ENCODE data around the gene PRDM15.

Gene PRDM15

DNA sequence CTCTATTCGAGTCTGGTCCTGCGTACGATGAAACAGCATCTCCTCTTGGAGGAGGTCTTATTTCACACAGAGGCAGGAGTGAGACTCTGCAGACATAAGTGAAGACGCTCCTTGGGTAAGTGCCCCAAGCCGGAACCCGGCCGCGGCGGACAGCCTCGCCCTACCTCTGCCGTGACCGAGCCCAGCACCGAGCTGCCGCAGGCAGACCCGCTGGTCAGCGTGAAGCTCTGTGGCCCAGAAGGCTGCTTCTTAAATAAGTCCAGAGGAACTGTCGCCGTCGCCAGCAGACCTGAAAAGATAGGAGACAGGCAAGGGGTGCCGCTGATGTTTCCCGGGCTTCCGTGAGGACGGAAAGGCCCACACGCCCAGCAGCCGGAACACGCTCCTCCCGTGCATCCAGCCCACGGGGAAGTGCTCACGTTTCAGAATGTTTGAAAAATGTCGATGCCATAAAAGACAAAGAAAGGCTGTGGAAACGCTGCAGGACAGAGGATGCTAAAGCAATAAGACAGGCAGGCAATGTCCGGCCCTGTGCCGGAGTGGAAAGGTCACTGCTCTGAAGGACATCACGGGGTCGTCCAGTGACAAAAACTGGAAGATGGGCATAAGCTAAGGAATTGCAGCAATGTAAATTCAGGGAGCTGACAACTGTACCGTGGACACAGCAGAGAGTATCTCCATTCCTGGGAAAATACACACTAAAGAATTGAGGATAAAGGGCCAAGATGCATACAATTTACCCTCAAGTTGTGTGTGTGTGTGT lies 28.5 kb upstream of the PRDM15 start:
- DNase-seq = no peak

DNA sequence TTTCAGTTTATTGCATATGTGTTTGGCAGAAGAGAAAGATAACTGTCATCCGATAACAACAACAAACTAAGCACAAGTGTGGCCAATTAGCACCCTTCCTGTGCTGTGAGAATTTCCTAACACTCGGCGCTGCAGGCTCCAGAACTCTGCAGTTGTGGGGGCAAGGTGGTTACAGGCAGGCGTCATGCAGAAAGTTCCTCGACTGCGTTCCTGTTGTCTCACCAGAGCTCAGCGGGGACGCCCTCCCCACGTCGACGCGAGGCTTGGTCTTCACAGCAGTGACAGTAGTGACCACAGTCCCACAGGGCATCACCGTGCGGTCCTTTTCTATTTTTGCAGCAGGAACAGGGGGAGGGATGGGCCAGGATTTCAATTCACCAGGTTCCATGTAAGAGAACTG lies 27.6 kb upstream of the PRDM15 start:
- DNase-seq = no peak

DNA sequence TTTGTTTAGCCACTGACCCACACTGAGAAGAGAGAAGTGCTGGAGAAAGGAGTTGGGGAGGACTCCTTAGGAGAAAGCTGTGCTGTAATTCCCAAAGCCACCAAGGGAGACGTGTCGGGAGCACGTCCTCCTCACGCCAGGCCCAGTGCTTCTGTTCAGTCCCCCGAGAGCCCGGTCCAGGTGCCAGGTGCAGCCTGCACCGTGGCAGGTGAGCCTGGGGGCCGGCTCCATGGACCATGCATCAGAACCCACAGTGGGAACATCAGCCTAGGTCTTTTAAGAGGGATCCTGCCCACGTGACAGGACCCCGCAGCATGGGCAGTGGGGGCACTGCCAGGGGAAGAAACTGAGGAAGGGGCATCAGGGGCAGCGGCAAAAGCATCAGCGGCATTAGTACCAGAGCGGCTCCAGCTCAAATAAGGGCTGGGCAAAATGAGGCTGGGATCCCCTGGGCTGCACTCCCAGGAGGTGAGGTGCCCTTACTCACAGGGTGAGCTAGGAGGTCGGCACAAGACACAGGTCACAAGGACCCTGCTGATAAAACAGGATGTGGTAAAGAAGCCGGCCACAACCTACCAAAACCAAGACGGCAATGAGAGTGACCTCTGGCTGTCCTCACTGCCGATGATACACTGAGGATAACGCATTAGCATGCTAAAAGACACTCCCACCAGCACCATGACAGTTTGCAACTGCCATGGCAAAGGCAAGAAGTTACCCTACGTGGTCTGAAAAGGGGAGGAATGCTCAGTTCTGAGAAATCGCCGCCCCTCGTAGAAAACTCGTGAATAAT lies 24.6 kb upstream of the PRDM15 start:
- no peak for DNase-seq

DNA sequence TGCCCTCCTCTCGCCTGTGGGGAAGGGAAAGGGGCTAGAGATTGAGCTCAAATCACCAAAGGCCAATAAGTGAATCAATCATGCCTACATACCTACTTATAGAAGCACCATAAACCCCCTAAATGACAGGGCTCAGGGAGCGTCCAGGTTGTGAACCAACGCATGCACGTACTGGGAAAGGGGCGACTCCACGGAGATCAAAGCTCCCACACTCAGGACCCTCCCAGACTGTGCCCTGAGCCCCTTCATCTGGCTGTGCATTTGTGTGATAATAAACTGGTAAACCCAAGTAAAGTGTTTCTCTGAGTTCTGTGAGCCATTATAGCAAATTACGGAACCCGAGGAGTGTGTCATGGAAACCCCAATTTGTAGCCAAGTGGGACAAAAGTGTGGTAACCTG lies 23.8 kb upstream of the PRDM15 start:
- DNase-seq = no peak

GRCh38 chr21:41901782-41902181 lies 22.6 kb upstream of the PRDM15 start:
- DNase-seq = no peak

DNA sequence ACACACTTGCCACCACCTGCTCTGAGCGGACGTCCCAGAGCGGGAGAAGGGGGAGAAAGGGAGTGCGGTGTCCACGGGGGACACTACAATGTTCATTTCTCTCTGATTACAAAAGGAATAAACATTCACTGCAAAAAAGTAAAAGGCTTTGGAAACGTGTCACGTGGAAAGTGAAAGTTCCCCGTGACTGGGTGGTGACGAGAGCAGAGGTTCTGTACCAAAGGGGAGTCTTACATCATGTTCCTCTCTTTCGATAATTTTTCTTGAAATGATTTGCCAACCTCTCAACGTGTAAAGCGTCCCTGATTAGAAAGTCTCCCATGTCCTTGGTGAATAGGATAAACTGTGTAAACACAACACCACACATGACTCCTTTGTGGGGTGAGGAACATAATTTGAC lies 22.0 kb upstream of the PRDM15 start:
- no peak for DNase-seq

DNA sequence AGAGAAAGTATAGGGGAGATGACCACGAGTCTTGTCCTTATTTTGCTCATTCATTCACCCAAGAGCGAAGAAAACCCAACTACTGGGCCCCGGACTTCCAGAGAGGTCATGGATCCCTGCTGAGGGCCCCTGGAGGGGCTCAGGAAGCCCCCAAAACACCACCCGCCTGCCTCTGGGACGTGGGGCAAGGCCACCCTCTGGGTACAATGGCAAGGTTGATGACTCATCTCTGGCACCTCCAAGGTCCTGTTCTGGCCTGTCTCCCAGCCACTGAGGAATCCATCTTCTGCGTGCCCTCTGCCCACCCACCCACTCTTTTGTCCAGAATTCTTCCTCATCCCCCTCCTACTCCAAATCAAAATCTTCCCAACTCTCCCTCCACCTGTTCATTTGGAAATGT lies 21.3 kb upstream of the PRDM15 start:
- no peak for DNase-seq

DNA sequence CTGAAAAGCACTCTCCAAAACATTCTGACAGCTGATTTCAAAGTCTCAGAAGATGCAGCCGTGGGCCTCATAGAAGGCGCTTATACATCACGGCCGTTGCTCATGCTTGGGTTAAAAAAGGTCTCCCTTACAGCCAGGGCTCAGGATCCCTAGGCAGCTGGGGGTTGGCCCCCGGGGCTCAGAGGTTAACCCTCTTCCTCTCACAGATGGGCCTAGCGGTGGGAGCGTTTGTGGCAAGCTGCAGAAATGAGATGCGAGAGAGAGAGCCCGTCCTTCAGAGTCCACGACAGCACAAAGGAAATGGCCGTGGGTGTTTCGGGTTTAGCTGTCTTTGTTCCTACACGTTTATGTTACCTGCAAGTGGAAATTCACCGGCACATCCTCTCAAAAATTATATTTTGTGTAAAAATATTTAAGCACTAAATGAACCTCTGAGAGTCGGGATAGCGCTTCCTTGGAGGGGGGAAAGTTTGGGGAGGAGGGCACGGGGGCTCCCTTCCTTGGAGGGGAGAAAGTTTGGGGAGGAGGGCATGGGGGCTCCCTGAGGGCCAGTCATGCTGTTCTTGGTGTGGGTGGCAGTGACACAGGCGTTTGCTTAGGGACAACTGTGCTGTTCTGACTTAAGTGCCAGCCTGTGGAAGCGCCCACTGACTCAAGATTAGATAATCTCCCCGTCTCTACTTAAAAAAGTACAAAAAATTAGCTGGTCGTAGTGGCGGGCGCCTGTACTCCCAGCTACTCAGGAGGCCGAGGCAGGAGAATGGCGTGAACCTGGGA lies 20.5 kb upstream of the PRDM15 start:
- DNase-seq = no peak

- DNase-seq = no peak
These were observed 19.9 kb upstream of the PRDM15 start for GRCh38 chr21:41898998-41899397.

- DNase-seq = no peak
These were observed 18.6 kb upstream of the PRDM15 start for GRCh38 chr21:41897700-41898099.

- no peak for DNase-seq
These were observed 18.0 kb upstream of the PRDM15 start for GRCh38 chr21:41897047-41897669.

DNA sequence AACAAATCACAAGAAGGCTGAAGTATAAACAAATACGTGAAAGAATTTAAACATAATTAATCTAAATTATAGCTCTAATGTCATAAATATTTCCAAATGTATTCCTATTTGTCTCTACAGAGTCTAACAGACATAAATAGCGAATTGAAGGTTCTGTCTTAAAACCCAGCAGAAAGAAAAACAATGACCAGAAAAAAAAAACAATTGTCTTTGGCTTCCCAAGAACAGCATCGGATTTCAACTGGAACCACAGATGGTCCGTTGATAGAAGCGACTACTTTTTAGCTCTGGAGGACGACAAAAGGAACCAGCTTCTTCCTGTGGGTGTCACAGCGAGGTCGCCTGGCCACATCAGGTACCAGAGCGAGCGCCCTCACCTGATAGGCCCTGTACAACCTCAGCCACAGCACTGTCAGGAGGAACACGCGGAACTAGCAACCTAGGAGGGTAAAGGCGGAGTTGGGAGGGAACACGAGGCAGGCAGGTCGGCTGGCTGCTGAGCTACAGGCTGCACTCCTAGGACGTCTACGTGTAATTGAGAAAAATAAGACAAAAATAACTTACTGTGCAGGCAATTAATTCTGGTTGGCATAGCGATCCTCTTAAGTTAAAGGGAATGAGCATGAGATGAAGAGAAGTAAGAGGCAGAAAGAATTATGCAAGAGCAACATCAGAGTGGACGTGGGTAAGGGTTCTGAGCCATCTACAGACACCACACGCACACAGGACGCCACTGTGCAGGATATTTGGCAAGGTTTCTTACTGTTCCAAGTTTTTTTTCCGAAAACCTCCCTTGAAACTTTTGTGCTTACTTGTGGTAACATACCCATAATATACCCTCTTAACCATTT lies 16.7 kb upstream of the PRDM15 start:
- DNase-seq = no peak

DNA sequence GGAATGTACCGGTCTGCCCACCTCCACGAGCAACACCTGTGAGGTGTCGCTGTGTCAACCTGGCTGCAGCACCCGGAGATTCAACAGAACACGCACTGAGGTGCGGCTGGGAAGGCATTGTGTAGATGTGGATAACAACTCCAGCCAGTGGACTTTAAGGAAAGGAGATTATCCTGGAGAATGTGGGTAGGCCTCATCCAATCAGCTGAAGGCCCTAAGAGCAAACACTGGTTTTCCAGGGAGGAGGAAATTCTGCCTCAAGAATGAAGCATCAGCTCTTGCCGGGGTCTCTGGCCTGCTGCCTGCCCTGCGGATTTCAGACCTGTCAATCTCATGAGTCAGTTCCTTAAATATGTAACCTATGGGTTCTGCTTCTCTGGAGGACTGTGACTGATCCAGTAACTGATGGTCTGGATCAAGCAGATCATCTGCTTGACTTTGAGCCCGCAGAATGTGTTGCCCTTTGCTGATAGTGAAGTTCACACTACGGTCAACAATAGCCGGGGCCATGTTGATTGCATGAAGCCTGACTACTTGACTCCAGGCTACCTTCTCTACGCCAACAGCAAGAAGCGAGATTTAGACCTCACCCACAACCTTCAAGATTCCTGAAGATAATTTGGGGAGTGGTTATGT lies 15.9 kb upstream of the PRDM15 start:
- DNase-seq = no peak

DNA sequence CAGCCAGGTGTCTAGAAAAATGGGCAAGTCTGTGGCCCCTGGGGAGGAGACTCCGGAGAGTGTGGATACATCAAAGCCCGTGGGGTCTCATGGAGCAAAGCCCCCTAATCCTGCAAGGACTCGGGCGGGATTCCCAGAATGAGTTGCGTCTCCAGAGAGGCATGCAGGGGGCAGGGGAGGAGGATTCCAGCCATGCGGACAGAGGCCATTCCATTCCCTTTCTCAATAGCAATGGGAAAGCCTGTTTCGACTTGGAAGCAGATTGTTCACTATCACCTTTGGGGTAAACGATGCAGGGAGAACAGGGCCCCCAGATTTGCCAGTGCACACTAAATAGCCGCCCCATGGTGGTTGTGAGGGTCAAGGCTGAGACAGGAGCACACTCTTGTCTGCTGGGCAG lies 15.4 kb upstream of the PRDM15 start:
- no peak for DNase-seq

GRCh38 chr21:41892726-41893125 lies 13.6 kb upstream of the PRDM15 start:
- DNase-seq = no peak

- no peak for DNase-seq
These were observed 12.0 kb upstream of the PRDM15 start for GRCh38 chr21:41891132-41891531.

- DNase-seq = no peak
These were observed 11.2 kb upstream of the PRDM15 start for GRCh38 chr21:41890355-41890754.

DNA sequence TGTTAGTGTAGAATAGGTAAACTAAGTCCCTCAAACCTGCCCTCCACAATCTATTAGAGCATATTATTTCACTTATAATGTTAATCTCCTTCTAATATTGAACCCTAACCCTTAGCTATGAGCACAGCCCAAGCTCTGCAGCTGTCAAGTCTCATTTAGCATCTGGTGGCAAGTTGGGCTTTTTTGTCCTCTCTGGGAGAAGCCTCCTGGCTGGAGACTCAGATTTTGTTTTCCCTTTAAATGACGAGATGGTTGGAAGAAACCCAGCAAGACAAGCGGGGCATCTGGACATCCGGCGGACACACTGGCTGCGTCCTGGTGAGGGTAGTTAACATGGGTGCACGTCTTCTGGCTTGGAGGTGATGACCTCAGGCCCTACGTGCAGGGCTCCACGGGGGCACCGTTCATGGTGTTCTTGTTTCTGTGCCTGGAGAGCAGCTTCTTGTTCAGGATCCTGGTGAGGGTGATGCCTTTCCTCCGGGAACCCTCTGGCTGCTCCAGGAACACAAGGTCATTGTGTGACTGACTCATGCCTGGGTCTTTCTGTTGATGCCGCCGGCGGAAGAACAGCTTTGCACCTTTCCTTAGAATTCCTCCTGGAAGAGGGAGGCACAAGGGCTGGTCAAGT lies 9.7 kb upstream of the PRDM15 start:
- no peak for DNase-seq

- DNase-seq = no peak
These were observed 8.5 kb upstream of the PRDM15 start for GRCh38 chr21:41887667-41888066.

- no peak for DNase-seq
These were observed 7.2 kb upstream of the PRDM15 start for GRCh38 chr21:41886328-41886727.

- no peak for DNase-seq
These were observed 6.3 kb upstream of the PRDM15 start for GRCh38 chr21:41885341-41886024.
